ENCODE results near the gene STON1.

Gene STON1

GRCh38 chr2:48482769-48483168 is 47.2 kb upstream of the STON1 start:
- no peaks in the 10 kb centered on the region for H3K79me2 ChIP-seq (ENCODE audit: insufficient read depth, low read length)
- H3K9me2 ChIP-seq (replicated peaks; ENCODE audit: insufficient read depth, low read length): no peaks in the 10 kb centered on the region
- H2AFZ ChIP-seq (ENCODE audit: low read depth, low read length, severe bottlenecking): no peak overlapping the region
- H3K36me3 ChIP-seq (ENCODE audit: low read length): peaks cover 9% of the 10 kb centered on the region; the same call in 1 of the 2 replicates
- no peak overlapping the region for H3K9ac ChIP-seq (ENCODE audit: low read length)
- H3K27ac ChIP-seq (ENCODE audit: low read depth, low read length): no peak overlapping the region
- H4K20me1 ChIP-seq (ENCODE audit: low read depth, low read length): no peaks in the 10 kb centered on the region
- H3K9me3 ChIP-seq (ENCODE audit: insufficient read depth, low read length): no peaks in the 10 kb centered on the region
- no peak for TF ChIP-seq CTCF (IDR thresholded peaks at IDR 0.05; ENCODE audit: insufficient read depth, low read length, poor library complexity, severe bottlenecking)
- TF ChIP-seq EZH2phosphoT487 (conservative IDR thresholded peaks at IDR 0.05; ENCODE audit: low read length): no peak
- H3K4me2 ChIP-seq (ENCODE audit: low read depth, low read length, poor library complexity, severe bottlenecking): no peak overlapping the region
- H3F3A ChIP-seq (ENCODE audit: insufficient read depth): no peaks in the 10 kb centered on the region
- no peak overlapping the region for H3K4me3 ChIP-seq (ENCODE audit: insufficient read depth, low read length, poor library complexity, severe bottlenecking)
- no peaks in the 10 kb centered on the region for H3K27me3 ChIP-seq (ENCODE audit: low read length)

GRCh38 chr2:48483506-48483905 is 46.4 kb upstream of the STON1 start:
- no peak overlapping the region for H2AFZ ChIP-seq (ENCODE audit: low read depth, low read length, severe bottlenecking)
- peaks cover 9% of the 10 kb centered on the region; the same call in 1 of the 2 replicates for H3K36me3 ChIP-seq (ENCODE audit: low read length)

GRCh38 chr2:48483916-48484315 is 46.0 kb upstream of the STON1 start:
- Histone ChIP-seq H3F3A (ENCODE audit: insufficient read depth) (no peaks in the 10 kb centered on the region), H3K9me2 (replicated peaks; ENCODE audit: insufficient read depth, low read length) (no peaks in the 10 kb centered on the region), H3K79me2 (ENCODE audit: insufficient read depth, low read length) (no peaks in the 10 kb centered on the region), H3K36me3 (ENCODE audit: low read length) (peaks cover 9% of the 10 kb centered on the region; the same call in 1 of the 2 replicates), H4K20me1 (ENCODE audit: low read depth, low read length) (no peaks in the 10 kb centered on the region), H3K27ac (ENCODE audit: low read depth, low read length) (no peak overlapping the region), H3K9ac (ENCODE audit: low read length) (no peak overlapping the region), H3K4me3 (ENCODE audit: insufficient read depth, low read length, poor library complexity, severe bottlenecking) (no peak overlapping the region), H3K9me3 (ENCODE audit: insufficient read depth, low read length) (no peaks in the 10 kb centered on the region), H3K27me3 (ENCODE audit: low read length) (no peaks in the 10 kb centered on the region), H3K4me2 (ENCODE audit: low read depth, low read length, poor library complexity, severe bottlenecking) (no peak overlapping the region), H2AFZ (ENCODE audit: low read depth, low read length, severe bottlenecking) (no peak overlapping the region)
- TF ChIP-seq EZH2phosphoT487 (conservative IDR thresholded peaks at IDR 0.05; ENCODE audit: low read length) (no peak), CTCF (IDR thresholded peaks at IDR 0.05; ENCODE audit: insufficient read depth, low read length, poor library complexity, severe bottlenecking) (no peak)

More at GRCh38 chr2:48483506-48483905, 46.4 kb upstream of the STON1 start:
- no peaks in the 10 kb centered on the region for H3K9me3 ChIP-seq (ENCODE audit: insufficient read depth, low read length)
- H3K4me3 ChIP-seq (ENCODE audit: insufficient read depth, low read length, poor library complexity, severe bottlenecking): no peak overlapping the region
- no peaks in the 10 kb centered on the region for H3F3A ChIP-seq (ENCODE audit: insufficient read depth)
- H3K9ac ChIP-seq (ENCODE audit: low read length): no peak overlapping the region
- no peak overlapping the region for H3K27ac ChIP-seq (ENCODE audit: low read depth, low read length)
- no peak overlapping the region for H3K4me2 ChIP-seq (ENCODE audit: low read depth, low read length, poor library complexity, severe bottlenecking)
- no peaks in the 10 kb centered on the region for H3K79me2 ChIP-seq (ENCODE audit: insufficient read depth, low read length)
- no peaks in the 10 kb centered on the region for H3K9me2 ChIP-seq (replicated peaks; ENCODE audit: insufficient read depth, low read length)
- H3K27me3 ChIP-seq (ENCODE audit: low read length): no peaks in the 10 kb centered on the region
- H4K20me1 ChIP-seq (ENCODE audit: low read depth, low read length): no peaks in the 10 kb centered on the region
- TF ChIP-seq CTCF (IDR thresholded peaks at IDR 0.05; ENCODE audit: insufficient read depth, low read length, poor library complexity, severe bottlenecking): no peak
- TF ChIP-seq EZH2phosphoT487 (conservative IDR thresholded peaks at IDR 0.05; ENCODE audit: low read length): no peak
